ENCODE measurements around the gene MLLT1. TPM values are rescaled to one million over a fixed set of nuclear protein-coding genes. Genes with fewer than 3 reads are reported as not detected.

MLLT1 gene
- total RNA-seq, 1 experiment from 2014 or later, result 58.3 TPM

DNA sequence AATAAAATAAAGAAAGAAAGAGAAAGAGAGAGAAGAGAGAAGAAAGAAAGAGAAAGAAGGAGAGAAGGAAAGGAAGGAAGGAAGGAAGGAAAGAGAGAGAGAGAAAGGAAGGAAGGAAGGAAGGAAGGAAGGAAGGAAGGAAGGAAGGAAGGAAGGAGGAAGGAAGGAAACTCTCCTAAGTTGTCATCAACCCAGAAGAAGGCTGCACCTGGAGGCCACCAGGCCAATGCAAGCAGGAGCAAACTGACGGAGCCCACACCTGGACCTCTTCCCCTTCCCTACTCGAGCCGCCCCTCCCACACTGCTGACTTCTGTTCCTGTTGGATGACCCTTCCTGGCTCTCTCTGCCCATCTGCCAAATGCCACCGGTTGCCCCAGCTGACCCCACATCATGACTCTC, 45.0 kb upstream of the MLLT1 start:
- Histone ChIP-seq H3K27ac (ENCODE audit: low read length) (no peak overlapping the region), H3K27me3 (ENCODE audit: control insufficient read depth, insufficient read depth, low read length) (peaks cover 6% of the 10 kb centered on the region; the same call in 1 of the 2 replicates), H3K36me3 (ENCODE audit: control insufficient read depth, insufficient read depth, low read length) (no peaks in the 10 kb centered on the region), H3K4me3 (ENCODE audit: low read depth in 2 of 2, low read length in 2 of 2) (no peak overlapping the region), H3K9me3 (ENCODE audit: control insufficient read depth, insufficient read depth, low read depth, low read length) (no peaks in the 10 kb centered on the region), H3K4me1 (ENCODE audit: control insufficient read depth, insufficient read depth, low read length) (no peaks in the 10 kb centered on the region)
- POLR2A ChIA-PET, result no interaction called here
- CTCF ChIA-PET, result no interaction called here
- no TSS peak for BruUV-seq (replicated peaks)
- no peak for ATAC-seq
- in situ Hi-C loops (cut with HindIII; ENCODE audit: low pct_unique_long_range_greater_than_20kb, low sequenced_read_pairs), result no loop called here
- TF ChIP-seq TCF7L2 (IDR thresholded peaks at IDR 0.05; ENCODE audit: low read depth, low read length), result no peak
- TF ChIP-seq, protein P1, sequence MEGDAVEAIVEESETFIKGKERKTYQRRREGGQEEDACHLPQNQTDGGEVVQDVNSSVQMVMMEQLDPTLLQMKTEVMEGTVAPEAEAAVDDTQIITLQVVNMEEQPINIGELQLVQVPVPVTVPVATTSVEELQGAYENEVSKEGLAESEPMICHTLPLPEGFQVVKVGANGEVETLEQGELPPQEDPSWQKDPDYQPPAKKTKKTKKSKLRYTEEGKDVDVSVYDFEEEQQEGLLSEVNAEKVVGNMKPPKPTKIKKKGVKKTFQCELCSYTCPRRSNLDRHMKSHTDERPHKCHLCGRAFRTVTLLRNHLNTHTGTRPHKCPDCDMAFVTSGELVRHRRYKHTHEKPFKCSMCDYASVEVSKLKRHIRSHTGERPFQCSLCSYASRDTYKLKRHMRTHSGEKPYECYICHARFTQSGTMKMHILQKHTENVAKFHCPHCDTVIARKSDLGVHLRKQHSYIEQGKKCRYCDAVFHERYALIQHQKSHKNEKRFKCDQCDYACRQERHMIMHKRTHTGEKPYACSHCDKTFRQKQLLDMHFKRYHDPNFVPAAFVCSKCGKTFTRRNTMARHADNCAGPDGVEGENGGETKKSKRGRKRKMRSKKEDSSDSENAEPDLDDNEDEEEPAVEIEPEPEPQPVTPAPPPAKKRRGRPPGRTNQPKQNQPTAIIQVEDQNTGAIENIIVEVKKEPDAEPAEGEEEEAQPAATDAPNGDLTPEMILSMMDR (IDR thresholded peaks at IDR 0.05), result no peak
- no peak for TF ChIP-seq SIN3A (IDR thresholded peaks at IDR 0.05; ENCODE audit: borderline replicate concordance, insufficient read depth, low read depth, low read length)
- no peak for TF ChIP-seq POLR2AphosphoS5 (IDR thresholded peaks at IDR 0.05; ENCODE audit: low read depth, low read length)
- TF ChIP-seq, protein P2, sequence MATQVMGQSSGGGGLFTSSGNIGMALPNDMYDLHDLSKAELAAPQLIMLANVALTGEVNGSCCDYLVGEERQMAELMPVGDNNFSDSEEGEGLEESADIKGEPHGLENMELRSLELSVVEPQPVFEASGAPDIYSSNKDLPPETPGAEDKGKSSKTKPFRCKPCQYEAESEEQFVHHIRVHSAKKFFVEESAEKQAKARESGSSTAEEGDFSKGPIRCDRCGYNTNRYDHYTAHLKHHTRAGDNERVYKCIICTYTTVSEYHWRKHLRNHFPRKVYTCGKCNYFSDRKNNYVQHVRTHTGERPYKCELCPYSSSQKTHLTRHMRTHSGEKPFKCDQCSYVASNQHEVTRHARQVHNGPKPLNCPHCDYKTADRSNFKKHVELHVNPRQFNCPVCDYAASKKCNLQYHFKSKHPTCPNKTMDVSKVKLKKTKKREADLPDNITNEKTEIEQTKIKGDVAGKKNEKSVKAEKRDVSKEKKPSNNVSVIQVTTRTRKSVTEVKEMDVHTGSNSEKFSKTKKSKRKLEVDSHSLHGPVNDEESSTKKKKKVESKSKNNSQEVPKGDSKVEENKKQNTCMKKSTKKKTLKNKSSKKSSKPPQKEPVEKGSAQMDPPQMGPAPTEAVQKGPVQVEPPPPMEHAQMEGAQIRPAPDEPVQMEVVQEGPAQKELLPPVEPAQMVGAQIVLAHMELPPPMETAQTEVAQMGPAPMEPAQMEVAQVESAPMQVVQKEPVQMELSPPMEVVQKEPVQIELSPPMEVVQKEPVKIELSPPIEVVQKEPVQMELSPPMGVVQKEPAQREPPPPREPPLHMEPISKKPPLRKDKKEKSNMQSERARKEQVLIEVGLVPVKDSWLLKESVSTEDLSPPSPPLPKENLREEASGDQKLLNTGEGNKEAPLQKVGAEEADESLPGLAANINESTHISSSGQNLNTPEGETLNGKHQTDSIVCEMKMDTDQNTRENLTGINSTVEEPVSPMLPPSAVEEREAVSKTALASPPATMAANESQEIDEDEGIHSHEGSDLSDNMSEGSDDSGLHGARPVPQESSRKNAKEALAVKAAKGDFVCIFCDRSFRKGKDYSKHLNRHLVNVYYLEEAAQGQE (IDR thresholded peaks at IDR 0.05; ENCODE audit: insufficient read depth in 1 of 2, low read depth in 2 of 2, low read length in 1 of 2), result no peak
- DNase-seq (ENCODE audit: low read depth, low spot score), result no peak
- intact Hi-C loops (cut with micrococcal nuclease; ENCODE audit: unreplicated experiment), result no loop called here

GRCh38 chr19:6322284-6322683, 42.5 kb upstream of the MLLT1 start:
- Histone ChIP-seq H3K4me3 (ENCODE audit: low read depth in 2 of 2, low read length in 2 of 2) (no peak overlapping the region), H3K4me1 (ENCODE audit: control insufficient read depth, insufficient read depth, low read length) (no peaks in the 10 kb centered on the region), H3K27ac (ENCODE audit: low read length) (no peak overlapping the region), H3K36me3 (ENCODE audit: control insufficient read depth, insufficient read depth, low read length) (no peaks in the 10 kb centered on the region), H3K9me3 (ENCODE audit: control insufficient read depth, insufficient read depth, low read depth, low read length) (no peaks in the 10 kb centered on the region), H3K27me3 (ENCODE audit: control insufficient read depth, insufficient read depth, low read length) (peaks cover 6% of the 10 kb centered on the region; the same call in 1 of the 2 replicates)
- ChIA-PET CTCF (no interaction called here), POLR2A (no interaction called here)
- TF ChIP-seq, protein P1 (IDR thresholded peaks at IDR 0.05), result no peak
- TF ChIP-seq SIN3A (IDR thresholded peaks at IDR 0.05; ENCODE audit: borderline replicate concordance, insufficient read depth, low read depth, low read length) (no peak), TCF7L2 (IDR thresholded peaks at IDR 0.05; ENCODE audit: low read depth, low read length) (no peak), POLR2AphosphoS5 (IDR thresholded peaks at IDR 0.05; ENCODE audit: low read depth, low read length) (no peak)
- TF ChIP-seq, protein P2 (IDR thresholded peaks at IDR 0.05; ENCODE audit: insufficient read depth in 1 of 2, low read depth in 2 of 2, low read length in 1 of 2), result no peak
- intact Hi-C loops (cut with micrococcal nuclease; ENCODE audit: unreplicated experiment) (no loop called here), in situ Hi-C loops (cut with HindIII; ENCODE audit: low pct_unique_long_range_greater_than_20kb, low sequenced_read_pairs) (no loop called here)
- ATAC-seq (no peak), DNase-seq (ENCODE audit: low read depth, low spot score) (no peak)
- BruUV-seq (replicated peaks), result no TSS peak

All from Panc1 (cell line).